SK-MEL-5 (cell line): ENCODE data around the gene LYSMD4. TPM values are rescaled to one million over a fixed set of nuclear protein-coding genes. Genes with fewer than 3 reads are reported as not detected.

Experiments
- DNase-seq: peaks from one replicate; pipeline ENCODE4 v3.0.0-alpha.2; 2016; ENCODE audit warnings: low read depth, low spot score
- in situ Hi-C: cut with HindIII; loops from 2 replicates; pipeline ENCODE4 v1.10.0; 2016; ENCODE audit warnings: low sequenced_read_pairs, high pct_unique_total_duplicates, low pct_unique_long_range_greater_than_20kb
- small RNA-seq, 2 experiments: library from RNA; depleted of rRNA; stranded (forward); fragments of <200 nt; gene quantifications; one replicate each; pipeline ENCODE3, GENCODE V24; 2014
- total RNA-seq: library from RNA; depleted of rRNA; stranded (reverse); fragments of >200 nt; shearing (Covaris generic); gene quantifications from 2 replicates; pipeline ENCODE4 v1.2.3, GENCODE V29; 2014; rRNA removed

The LYSMD4 gene
- total RNA-seq, 1 experiment from 2014 or later = 5.7 TPM

DNA sequence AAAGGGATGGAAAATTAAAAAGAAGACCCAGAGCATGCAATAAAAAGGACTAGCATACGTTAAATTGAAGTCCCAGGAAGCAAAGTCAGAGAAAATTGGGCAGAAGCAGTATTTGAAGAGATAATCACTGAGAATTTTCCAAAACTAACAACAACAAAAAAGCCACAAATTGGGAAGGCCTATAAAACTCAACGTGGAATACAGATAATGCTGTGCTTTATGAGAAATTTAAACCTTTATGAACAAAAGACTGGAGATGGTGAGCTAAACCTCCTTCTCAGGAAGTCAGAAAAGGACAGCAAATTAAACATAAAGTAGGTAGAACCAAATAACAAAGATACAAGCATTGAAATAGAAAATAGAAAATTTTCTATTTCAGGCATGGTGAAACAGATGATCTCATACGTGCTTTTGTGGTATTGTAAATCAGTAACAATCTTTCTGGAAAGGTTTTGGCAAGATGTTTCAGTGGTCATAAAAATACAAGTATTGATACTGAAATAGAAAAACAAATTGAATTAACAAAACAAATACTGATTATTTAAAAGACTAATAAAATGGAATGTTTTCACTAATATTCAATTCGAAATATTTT is 55.6 kb downstream of the LYSMD4 start:
- in situ Hi-C loops = no loop called here

More for the DNA sequence above, 55.6 kb downstream of the LYSMD4 start:
- DNase-seq = no peak

Small RNA genes within 50 kb of the gene (small RNA-seq; reads per million reads assigned to genes)
- 0 reads per million in 2 experiments for gene RF00019

Other genes starting within 250 kb of the LYSMD4 start
- 29.9 and 32.2 TPM in 2 replicates for gene MEF2A, start 167.5 kb downstream of the LYSMD4 start, total RNA-seq